GM23338 (cell line): ENCODE measurements around the gene OXLD1. TPM values are rescaled to one million over a fixed set of nuclear protein-coding genes. Genes with fewer than 3 reads are reported as not detected.
A peak's percentile ranks its signal among the peaks of the same experiment; 100 is the strongest.

Experiments
- ATAC-seq: fragments of 200-7000 bp; cut with Tn5 transposase; 3 replicates; pipeline ENCODE4 v1.9.1; 2020
- DNase-seq: peaks from one replicate; pipeline ENCODE4 v3.0.0-alpha.2; 2015; ENCODE audit warnings: low spot score
- H2AFZ ChIP-seq: fragments of 200-600 bp; sonication (generic); 2 replicates; pipeline ENCODE4 v1.8.0; 2016; ENCODE audit warnings: antibody characterized with exemption, mild to moderate bottlenecking, moderate library complexity
- H3F3A ChIP-seq: fragments of 200-600 bp; sonication (generic); replicated peaks from 2 replicates; pipeline ENCODE4 v1.8.0; 2017; ENCODE audit warnings: antibody characterized with exemption, mixed run types, low read depth
- H3K27ac ChIP-seq: fragments of 200-600 bp; sonication (generic); 2 replicates; pipeline ENCODE4 v1.6.1; 2016; ENCODE audit warnings: low read depth
- H3K27me3 ChIP-seq: fragments of 200-600 bp; sonication (generic); 2 replicates; pipeline ENCODE4 v1.8.0; 2016; ENCODE audit warnings: mild to moderate bottlenecking, mixed run types, moderate library complexity; ENCODE audit not compliant: insufficient read depth
- H3K36me3 ChIP-seq: fragments of 200-600 bp; sonication (generic); 2 replicates; pipeline ENCODE4 v1.8.0; 2016; ENCODE audit warnings: mild to moderate bottlenecking; ENCODE audit not compliant: insufficient read depth
- H3K4me1 ChIP-seq: fragments of 200-600 bp; sonication (generic); 2 replicates; pipeline ENCODE4 v1.8.0; 2016; ENCODE audit warnings: mild to moderate bottlenecking, moderate library complexity; ENCODE audit not compliant: insufficient read depth
- H3K4me2 ChIP-seq: fragments of 200-600 bp; sonication (generic); 2 replicates; pipeline ENCODE4 v1.7.1; 2017; ENCODE audit warnings: mixed run types
- H3K4me3 ChIP-seq: fragments of 200-600 bp; sonication (generic); 2 replicates; pipeline ENCODE4 v1.6.1; 2016; ENCODE audit warnings: mixed run types
- H3K79me2 ChIP-seq: fragments of 200-600 bp; sonication (generic); replicated peaks from 2 replicates; pipeline ENCODE4 v1.8.0; 2017; ENCODE audit warnings: mild to moderate bottlenecking; ENCODE audit not compliant: insufficient read depth
- H3K9me2 ChIP-seq: fragments of 200-600 bp; sonication (generic); 2 replicates; pipeline ENCODE4 v1.8.0; 2017; ENCODE audit not compliant: insufficient read depth
- H4K20me1 ChIP-seq: fragments of 200-600 bp; sonication (generic); replicated peaks from 2 replicates; pipeline ENCODE4 v1.8.0; 2017; ENCODE audit warnings: mild to moderate bottlenecking; ENCODE audit not compliant: insufficient read depth
- H3K27ac Mint-ChIP-seq: 2 replicates; pipeline ENCODE4 v1.8.0; 2020; ENCODE audit warnings: inconsistent platforms, mild to moderate bottlenecking, moderate library complexity, mixed read lengths
- H3K27me3 Mint-ChIP-seq: 3 replicates; pipeline ENCODE4 v1.8.0; 2022; ENCODE audit warnings: low read depth, mild to moderate bottlenecking, moderate library complexity, mixed read lengths, inconsistent platforms; ENCODE audit not compliant: insufficient read depth, poor library complexity
- H3K36me3 Mint-ChIP-seq: 3 replicates; pipeline ENCODE4 v1.8.0; 2021; ENCODE audit warnings: low read depth, mild to moderate bottlenecking, inconsistent platforms, moderate library complexity, mixed read lengths
- H3K4me1 Mint-ChIP-seq: 3 replicates; pipeline ENCODE4 v1.8.0; 2020; ENCODE audit warnings: mild to moderate bottlenecking, inconsistent platforms, mixed read lengths
- H3K4me3 Mint-ChIP-seq: 3 replicates; pipeline ENCODE4 v1.8.0; 2021; ENCODE audit warnings: moderate library complexity, mild to moderate bottlenecking, inconsistent platforms, mixed read lengths
- H3K9me3 Mint-ChIP-seq: 3 replicates; pipeline ENCODE4 v1.8.0; 2020; ENCODE audit warnings: moderate library complexity, mild to moderate bottlenecking, inconsistent platforms, mixed read lengths
- CREB1 ChIP-seq: fragments of 250-450 bp; sonication (Bioruptor Pico); IDR thresholded peaks from 2 replicates; pipeline ENCODE4 v1.5.0; 2020; ENCODE audit warnings: low read depth, mild to moderate bottlenecking, moderate library complexity
- CTCF ChIP-seq, 2 experiments: fragments of 200-600 bp in 1 of 2; sonication (generic) in 1 of 2; conservative IDR thresholded peaks; 2 replicates each; pipeline versions ENCODE4 v1.5.1 to v1.6.1; 2016 to 2017; ENCODE audit warnings: antibody characterized with exemption in 2 of 2, low read depth in 2 of 2, mild to moderate bottlenecking in 2 of 2, moderate library complexity in 1 of 2
- EZH2 ChIP-seq: fragments of 200-600 bp; sonication (generic); IDR thresholded peaks from one replicate; pipeline ENCODE4 v1.8.0; 2017; ENCODE audit warnings: antibody characterized with exemption, mild to moderate bottlenecking, low read depth; ENCODE audit not compliant: unreplicated experiment
- POLR2AphosphoS5 ChIP-seq: IDR thresholded peaks from 2 replicates; pipeline ENCODE4 v1.6.1; 2016; ENCODE audit warnings: antibody characterized with exemption, low read depth
- REST ChIP-seq: IDR thresholded peaks from one replicate; pipeline ENCODE4 v1.6.1; 2018; ENCODE audit warnings: antibody characterized with exemption; ENCODE audit not compliant: unreplicated experiment
- polyA plus RNA-seq: library from polyadenylated mRNA; unstranded; fragments of >200 nt; fragmentation: Nextera tagmentation; extraction: Ambion mirVana; gene quantifications from 2 replicates; pipeline ENCODE4 v1.2.1, GENCODE V29; 2016
- total RNA-seq: library from RNA; depleted of rRNA; stranded (reverse); fragments of >200 nt; shearing (Covaris generic); gene quantifications from 2 replicates; pipeline ENCODE4 v1.2.3, GENCODE V29; 2014

Gene OXLD1
- total and polyA plus RNA-seq, 2 experiments from 2014 or later, result 46.0 to 64.9 TPM

DNA sequence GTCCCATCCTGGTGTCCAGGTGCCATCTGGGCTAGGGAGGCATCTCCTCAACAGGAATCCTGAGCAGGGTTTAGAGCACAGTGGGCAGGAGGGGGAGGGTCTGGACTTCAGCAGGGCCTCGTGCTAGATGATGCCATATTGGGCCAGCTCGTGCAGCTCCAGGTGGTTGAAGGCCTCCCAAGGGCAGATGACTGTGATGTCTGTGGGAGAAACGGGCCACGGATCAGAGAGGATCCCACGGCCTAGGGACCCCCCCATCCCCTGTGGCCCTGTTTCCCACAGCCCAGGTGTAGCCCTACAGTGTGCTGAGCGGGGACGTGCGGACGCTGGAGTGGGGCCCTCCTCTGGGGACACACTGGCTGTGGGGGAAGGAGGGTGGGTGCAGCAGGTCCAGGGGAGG lies 15.5 kb downstream of the OXLD1 start:
- no peak overlapping the region for H3K27ac Mint-ChIP-seq
- H3K4me3 ChIP-seq, result no peak overlapping the region
- no peak for ATAC-seq
- H3K9me3 Mint-ChIP-seq, result peaks cover 9% of the 10 kb centered on the region; the same call in 1 of the 3 replicates
- no peaks in the 10 kb centered on the region for H3K9me2 ChIP-seq
- TF ChIP-seq CTCF (conservative IDR thresholded peaks at IDR 0.05; ENCODE audit: low read depth in 2 of 2) (no peak), CREB1 (no peak)
- peaks cover 14% of the 10 kb centered on the region for H3K4me1 Mint-ChIP-seq
- H3K27me3 Mint-ChIP-seq, result peaks cover 42% of the 10 kb centered on the region
- no peak for DNase-seq
- no peak overlapping the region for H3K27ac ChIP-seq
- peaks cover 34% of the 10 kb centered on the region for H3K27me3 ChIP-seq
- H3K36me3 Mint-ChIP-seq, result no peaks in the 10 kb centered on the region
- no peak overlapping the region for H3K4me3 Mint-ChIP-seq
- peaks cover 13% of the 10 kb centered on the region; the same call in 1 of the 2 replicates for H3F3A ChIP-seq
- H3K79me2 ChIP-seq, result no peaks in the 10 kb centered on the region
- H4K20me1 ChIP-seq, result no peaks in the 10 kb centered on the region
- H3K4me2 ChIP-seq, result no peak overlapping the region
- no peaks in the 10 kb centered on the region for H3K36me3 ChIP-seq
- H2AFZ ChIP-seq, result no peak overlapping the region
- peaks cover 24% of the 10 kb centered on the region for H3K4me1 ChIP-seq

- TF ChIP-seq POLR2AphosphoS5 (0 out of 2 replicates have a peak, but pooled peaks have one; percentile 27), REST (no peak), CTCF (conservative IDR thresholded peaks at IDR 0.05; ENCODE audit: low read depth in 2 of 2) (no peak), EZH2 (peak; percentile 2), CREB1 (no peak)
- H3K36me3 Mint-ChIP-seq, result no peaks in the 10 kb centered on the region
- Histone ChIP-seq H3K36me3 (no peaks in the 10 kb centered on the region), H3K4me1 (peaks cover 23% of the 10 kb centered on the region), H3K79me2 (no peaks in the 10 kb centered on the region), H2AFZ (peak overlapping the region; percentile 97), H3F3A (peaks cover 13% of the 10 kb centered on the region; the same call in 1 of the 2 replicates), H3K27me3 (peaks cover 34% of the 10 kb centered on the region), H3K4me3 (peak overlapping the region; percentile 58), H3K4me2 (peak overlapping the region; percentile 84), H4K20me1 (no peaks in the 10 kb centered on the region), H3K27ac (no peak overlapping the region), H3K9me2 (no peaks in the 10 kb centered on the region)
- H3K4me3 Mint-ChIP-seq, result peak overlapping the region; percentile 67
- DNase-seq (peak; percentile 81), ATAC-seq (peak; percentile 39)
- no peak overlapping the region for H3K27ac Mint-ChIP-seq
- peaks cover 37% of the 10 kb centered on the region for H3K27me3 Mint-ChIP-seq
- peaks cover 14% of the 10 kb centered on the region for H3K4me1 Mint-ChIP-seq
- H3K9me3 Mint-ChIP-seq, result peaks cover 9% of the 10 kb centered on the region; the same call in 1 of the 3 replicates
These were observed 17.7 kb downstream of the OXLD1 start for GRCh38 chr17:81648707-81649085.
